ENCODE measurements around the gene GREB1L. TPM values are rescaled to one million over a fixed set of nuclear protein-coding genes. Genes with fewer than 3 reads are reported as not detected.

The GREB1L gene
- polyA plus RNA-seq, 1 donor (not counting 4 experiments of a cell fraction or from before 2014, with no cell fraction given), result 5.5 TPM

- no peaks in the 10 kb centered on the region for H3K4me1 ChIP-seq (ENCODE audit: control insufficient read depth, extremely low read depth, insufficient read depth, low read length)
- H3K27me3 ChIP-seq (ENCODE audit: control insufficient read depth, extremely low read depth, insufficient read depth, low read length), result no peaks in the 10 kb centered on the region
- no peaks in the 10 kb centered on the region for H4K20me1 ChIP-seq (ENCODE audit: control insufficient read depth, extremely low read depth, insufficient read depth, low read length)
- dilution Hi-C loops (cut with MboI; ENCODE audit: extremely low pct_ligation_motif_present, low sequenced_read_pairs), result no loop called here
- H2AFZ ChIP-seq (ENCODE audit: control insufficient read depth, low read length), result no peak overlapping the region
- no peaks in the 10 kb centered on the region for H3K9me1 ChIP-seq (ENCODE audit: control insufficient read depth, extremely low read depth, insufficient read depth, low read length)
- no peaks in the 10 kb centered on the region for H3K9me3 ChIP-seq (ENCODE audit: control insufficient read depth, low read depth, low read length)
- no peak overlapping the region for H3K27ac ChIP-seq (ENCODE audit: control insufficient read depth, insufficient read depth, low read length)
- no peaks in the 10 kb centered on the region for H3K36me3 ChIP-seq (ENCODE audit: control insufficient read depth in 2 of 2, extremely low read depth in 1 of 2, insufficient read depth in 2 of 2, low read length in 2 of 2)
- no peaks in the 10 kb centered on the region for H3K79me2 ChIP-seq (ENCODE audit: control insufficient read depth, insufficient read depth, low read length)
- no peak overlapping the region for H3K9ac ChIP-seq (ENCODE audit: control insufficient read depth, extremely low read depth, insufficient read depth, low read length)
- H3K4me2 ChIP-seq (ENCODE audit: control insufficient read depth, extremely low read depth, insufficient read depth, low read depth, low read length), result no peak overlapping the region
- FAIRE-seq (no peak), DNase-seq (ENCODE audit: low read depth, low spot score) (no peak)
- no peak overlapping the region for H3K4me3 ChIP-seq (ENCODE audit: control insufficient read depth in 2 of 3, extremely low read depth in 1 of 3, insufficient read depth in 2 of 3, low read depth in 1 of 3, low read length in 3 of 3)
- TF ChIP-seq CTCF (optimal IDR thresholded peaks at IDR 0.05 in 1 of 3, IDR thresholded peaks at IDR 0.05 in 1 of 3, conservative IDR thresholded peaks at IDR 0.05 in 1 of 3; ENCODE audit: extremely low read depth in 1 of 3, insufficient read depth in 2 of 3, low read length in 3 of 3) (no peak), EZH2 (IDR thresholded peaks at IDR 0.05; ENCODE audit: low read length) (no peak)
These were observed 230.7 kb downstream of the GREB1L start for GRCh38 chr18:21472741-21473140.

- H3K27ac ChIP-seq (ENCODE audit: control insufficient read depth, insufficient read depth, low read length), result no peak overlapping the region
- H3K36me3 ChIP-seq (ENCODE audit: control insufficient read depth in 2 of 2, extremely low read depth in 1 of 2, insufficient read depth in 2 of 2, low read length in 2 of 2), result no peaks in the 10 kb centered on the region
- H3K27me3 ChIP-seq (ENCODE audit: control insufficient read depth, extremely low read depth, insufficient read depth, low read length), result no peaks in the 10 kb centered on the region
- no peak for TF ChIP-seq EZH2 (IDR thresholded peaks at IDR 0.05; ENCODE audit: low read length)
- no peak for TF ChIP-seq CTCF (optimal IDR thresholded peaks at IDR 0.05 in 1 of 3, IDR thresholded peaks at IDR 0.05 in 1 of 3, conservative IDR thresholded peaks at IDR 0.05 in 1 of 3; ENCODE audit: extremely low read depth in 1 of 3, insufficient read depth in 2 of 3, low read length in 3 of 3)
- no peak overlapping the region for H2AFZ ChIP-seq (ENCODE audit: control insufficient read depth, low read length)
- DNase-seq (ENCODE audit: low read depth, low spot score) (no peak), FAIRE-seq (no peak)
- dilution Hi-C loops (cut with MboI; ENCODE audit: extremely low pct_ligation_motif_present, low sequenced_read_pairs), result no loop called here
- H3K4me2 ChIP-seq (ENCODE audit: control insufficient read depth, extremely low read depth, insufficient read depth, low read depth, low read length), result no peak overlapping the region
- H4K20me1 ChIP-seq (ENCODE audit: control insufficient read depth, extremely low read depth, insufficient read depth, low read length), result no peaks in the 10 kb centered on the region
- no peak overlapping the region for H3K9ac ChIP-seq (ENCODE audit: control insufficient read depth, extremely low read depth, insufficient read depth, low read length)
- no peaks in the 10 kb centered on the region for H3K4me1 ChIP-seq (ENCODE audit: control insufficient read depth, extremely low read depth, insufficient read depth, low read length)
- H3K9me1 ChIP-seq (ENCODE audit: control insufficient read depth, extremely low read depth, insufficient read depth, low read length), result no peaks in the 10 kb centered on the region
- H3K9me3 ChIP-seq (ENCODE audit: control insufficient read depth, low read depth, low read length), result no peaks in the 10 kb centered on the region
- no peak overlapping the region for H3K4me3 ChIP-seq (ENCODE audit: control insufficient read depth in 2 of 3, extremely low read depth in 1 of 3, insufficient read depth in 2 of 3, low read depth in 1 of 3, low read length in 3 of 3)
- H3K79me2 ChIP-seq (ENCODE audit: control insufficient read depth, insufficient read depth, low read length), result no peaks in the 10 kb centered on the region
These were observed 232.6 kb downstream of the GREB1L start for GRCh38 chr18:21474621-21475020.

Measured in keratinocyte (primary cell).